GM19025 (cell line): ENCODE results near the gene CNBD2.
"Not testable (repeated sequence)": the region's sequence is repeated elsewhere in the genome, so short reads cannot be mapped to it uniquely, and the experiment has no call there.

Experiments used
- ATAC-seq: cut with Tn5 transposase; IDR thresholded peaks from one replicate; pipeline ENCODE4 v1.9.1; 2021; ENCODE audit warnings: mild to moderate bottlenecking, low read depth, moderate library complexity; ENCODE audit not compliant: unreplicated experiment

The CNBD2 gene

GRCh38 chr20:35972462-35972861 is 4.1 kb downstream of the CNBD2 start:
- ATAC-seq, result no peak

- no peak for ATAC-seq
These were observed 5.9 kb downstream of the CNBD2 start for GRCh38 chr20:35974256-35974655.

GRCh38 chr20:35975576-35976373 is 7.4 kb downstream of the CNBD2 start:
- ATAC-seq, result no peak

- no peak for ATAC-seq
These were observed 9.7 kb downstream of the CNBD2 start for GRCh38 chr20:35978041-35978513.

- ATAC-seq, result no peak
These were observed 11.2 kb downstream of the CNBD2 start for GRCh38 chr20:35979544-35979943.

GRCh38 chr20:35981969-35982368 is 13.6 kb downstream of the CNBD2 start:
- ATAC-seq, result no peak

GRCh38 chr20:35984382-35984781 is 16.0 kb downstream of the CNBD2 start:
- ATAC-seq, result no peak

- ATAC-seq, result no peak
These were observed 17.4 kb downstream of the CNBD2 start for GRCh38 chr20:35985806-35986205.

GRCh38 chr20:35988910-35989463 is 20.6 kb downstream of the CNBD2 start:
- ATAC-seq, result no peak

GRCh38 chr20:35991142-35991771 is 22.9 kb downstream of the CNBD2 start:
- ATAC-seq, result no peak

- ATAC-seq, result no peak
These were observed 24.4 kb downstream of the CNBD2 start for GRCh38 chr20:35992713-35993335.

- no peak for ATAC-seq
These were observed 26.6 kb downstream of the CNBD2 start for GRCh38 chr20:35994994-35995453.

- not testable (repeated sequence) for ATAC-seq
These were observed 28.1 kb downstream of the CNBD2 start for GRCh38 chr20:35996492-35996891.

- not testable (repeated sequence) for ATAC-seq
These were observed 32.9 kb downstream of the CNBD2 start for GRCh38 chr20:36001331-36001730.

- ATAC-seq, result no peak
These were observed 34.5 kb downstream of the CNBD2 start for GRCh38 chr20:36002855-36003254.

GRCh38 chr20:36004045-36004444 is 35.7 kb downstream of the CNBD2 start:
- no peak for ATAC-seq

GRCh38 chr20:36008461-36009035 is 40.2 kb downstream of the CNBD2 start:
- no peak for ATAC-seq

- no peak for ATAC-seq
These were observed 41.7 kb downstream of the CNBD2 start for GRCh38 chr20:36010076-36010475.

GRCh38 chr20:36010825-36011224 is 42.4 kb downstream of the CNBD2 start:
- ATAC-seq, result no peak

- no peak for ATAC-seq
These were observed 47.5 kb downstream of the CNBD2 start for GRCh38 chr20:36015806-36016403.
